Suppressor macrophage (primary cell): ENCODE measurements around the gene C1QTNF6.
A peak's percentile ranks its signal among the peaks of the same experiment; 100 is the strongest.

Source experiments
- DNase-seq, 4 experiments: peaks; one replicate each; pipeline ENCODE4 v3.0.0-alpha.2; 2020 to 2022

The C1QTNF6 gene

DNA sequence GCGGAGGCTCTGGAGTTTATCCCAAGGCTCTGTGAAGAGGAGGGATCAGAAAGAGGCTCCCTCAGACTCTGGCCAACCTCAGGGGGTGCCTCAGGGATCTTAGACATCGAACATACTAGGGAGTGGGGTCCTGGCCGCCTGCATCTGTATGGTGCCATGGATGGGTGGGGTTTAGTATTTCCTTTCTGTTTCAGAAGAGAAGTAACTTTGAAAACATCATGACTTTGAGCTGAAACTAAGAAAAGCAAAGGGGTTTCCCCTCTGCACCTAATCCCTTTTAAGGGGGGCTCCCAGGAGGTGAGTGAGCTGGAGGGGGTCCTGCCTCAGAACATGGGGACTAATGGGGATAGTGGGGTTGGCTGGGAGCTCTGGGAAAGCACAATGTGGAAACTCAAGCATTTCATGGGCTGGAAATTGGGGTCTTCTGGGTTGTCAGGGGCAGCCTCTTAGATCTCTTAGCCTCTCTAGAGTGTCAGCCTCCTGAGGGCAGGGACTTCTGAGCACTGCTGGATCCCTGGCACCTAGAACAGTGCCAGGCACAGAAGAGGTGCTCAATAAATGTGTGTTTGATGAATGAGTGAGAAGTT, 36.0 kb upstream of the C1QTNF6 start:
- no peak for DNase-seq

GRCh38 chr22:37222440-37222971, 34.5 kb upstream of the C1QTNF6 start:
- DNase-seq = peak in 2 of 4 experiments; percentile 24 to 29

- DNase-seq = no peak
These were observed 33.6 kb upstream of the C1QTNF6 start for GRCh38 chr22:37221424-37222333.

DNA sequence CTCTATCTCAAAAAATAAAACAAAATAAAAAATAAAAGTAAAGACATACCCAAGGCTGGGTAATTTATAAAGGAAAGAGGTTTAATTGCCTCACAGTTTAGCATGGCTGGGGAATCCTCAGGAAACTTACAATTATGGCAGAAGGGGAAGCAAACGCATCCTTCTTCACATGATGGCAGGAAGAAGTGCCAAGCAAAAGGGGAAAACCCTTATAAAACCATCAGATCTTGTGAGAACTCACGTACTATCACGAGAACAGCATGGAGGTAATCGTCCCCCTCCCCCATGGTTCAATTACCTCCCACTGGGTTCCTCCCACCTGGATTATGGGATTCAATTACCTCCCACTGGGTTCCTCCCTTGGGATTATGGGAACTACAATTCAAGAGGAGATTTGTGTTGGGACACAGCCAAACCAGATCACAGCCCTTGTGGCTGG, 32.5 kb upstream of the C1QTNF6 start:
- DNase-seq = peak; percentile 39 to 73 (median 66)

DNA sequence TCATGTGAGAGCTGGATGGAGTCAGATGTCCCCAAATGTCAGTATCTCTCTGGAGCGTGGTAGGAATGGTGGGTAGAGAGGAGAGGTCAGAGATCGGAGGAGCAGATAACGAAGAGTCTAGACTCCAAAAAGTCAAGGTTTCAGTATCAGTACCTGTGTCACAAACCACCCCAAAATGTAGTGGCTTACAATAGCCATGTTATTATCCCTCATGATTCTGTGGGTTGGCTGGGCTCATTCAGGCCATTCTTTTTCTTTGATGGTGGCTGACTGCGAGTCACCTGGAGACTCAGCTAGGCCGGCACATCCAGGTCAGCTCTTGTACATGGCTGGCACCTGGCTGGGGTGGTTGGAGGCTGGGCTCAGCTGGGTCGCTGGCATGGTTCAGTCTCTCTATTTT, 31.5 kb upstream of the C1QTNF6 start:
- no peak for DNase-seq

GRCh38 chr22:37218771-37219411, 30.8 kb upstream of the C1QTNF6 start:
- no peak for DNase-seq

- no peak for DNase-seq
These were observed 30.3 kb upstream of the C1QTNF6 start for GRCh38 chr22:37218399-37218770.

DNA sequence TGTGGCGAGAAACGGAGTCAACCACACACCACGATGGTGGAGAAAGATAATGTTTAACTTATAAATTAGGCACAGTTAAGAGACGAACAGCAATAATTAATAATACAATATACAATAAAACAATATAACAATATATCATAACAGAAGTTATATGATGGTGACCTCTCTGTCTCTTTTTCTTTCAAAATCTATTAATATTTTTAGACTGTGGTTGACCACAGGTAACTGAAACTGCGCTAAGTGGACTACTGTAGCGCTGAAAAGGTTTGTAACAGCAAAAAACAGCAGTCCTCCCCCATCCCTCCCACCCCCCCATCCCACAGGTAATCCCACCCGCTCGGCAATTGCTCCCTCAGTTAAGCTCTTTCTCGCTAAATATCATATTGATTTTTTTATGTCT, 27.8 kb upstream of the C1QTNF6 start:
- no peak for DNase-seq

DNA sequence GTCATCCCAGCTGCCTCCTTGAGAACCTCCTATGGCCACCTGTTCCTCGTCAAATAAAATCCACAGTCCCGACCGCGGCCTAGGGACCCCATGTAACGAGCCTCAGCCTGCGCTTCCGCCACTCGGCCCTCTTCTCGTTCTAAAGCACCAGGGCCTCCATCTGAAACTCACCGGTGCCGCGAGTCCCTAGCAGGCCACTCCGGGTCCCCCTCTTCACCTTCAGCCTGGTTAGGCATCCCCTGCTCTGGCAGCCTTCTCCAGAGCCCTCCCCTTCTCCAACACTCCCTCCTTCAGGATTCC, 26.6 kb upstream of the C1QTNF6 start:
- no peak for DNase-seq

- DNase-seq = no peak
These were observed 26.1 kb upstream of the C1QTNF6 start for GRCh38 chr22:37213941-37214730.

DNA sequence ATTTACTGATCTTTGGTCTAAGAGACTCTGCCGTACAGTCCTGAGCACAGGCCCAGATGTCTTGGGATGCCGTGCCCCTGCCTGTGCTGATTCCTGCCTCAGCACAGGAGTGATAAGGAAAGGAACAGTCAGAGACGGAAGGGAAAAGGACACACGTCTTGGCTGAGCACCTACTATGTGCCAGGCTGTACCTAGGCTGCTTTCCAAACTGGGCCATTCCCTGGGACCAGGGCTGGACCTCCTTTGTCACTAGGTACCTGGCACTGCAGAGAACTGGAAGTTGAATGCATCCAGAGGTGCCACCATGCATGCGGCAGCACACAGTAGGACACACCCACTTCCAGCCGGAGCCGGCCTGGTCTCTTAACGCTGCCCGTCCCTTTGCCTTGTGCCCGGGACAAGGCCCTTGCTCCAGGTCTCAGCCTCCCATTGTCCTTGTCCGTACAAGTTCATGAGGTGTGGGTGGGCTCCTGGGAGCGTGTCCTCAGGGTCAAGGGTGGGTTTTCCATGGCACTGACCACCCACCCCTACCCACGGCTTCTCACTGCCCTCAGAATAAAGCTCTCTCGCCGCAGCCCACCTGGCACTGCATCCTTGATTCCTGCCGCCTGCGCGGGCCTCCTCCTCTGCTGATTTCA, 25.3 kb upstream of the C1QTNF6 start:
- DNase-seq = no peak

- DNase-seq = no peak
These were observed 24.3 kb upstream of the C1QTNF6 start, which contains the start of gene SSTR3 for GRCh38 chr22:37212174-37212906. TSS of gene SSTR3 (minus strand) at chr22:37212477. CDS start at chr22:37207803, 4,674 bp downstream.

GRCh38 chr22:37211866-37212173, 23.8 kb upstream of the C1QTNF6 start:
- no peak for DNase-seq

DNA sequence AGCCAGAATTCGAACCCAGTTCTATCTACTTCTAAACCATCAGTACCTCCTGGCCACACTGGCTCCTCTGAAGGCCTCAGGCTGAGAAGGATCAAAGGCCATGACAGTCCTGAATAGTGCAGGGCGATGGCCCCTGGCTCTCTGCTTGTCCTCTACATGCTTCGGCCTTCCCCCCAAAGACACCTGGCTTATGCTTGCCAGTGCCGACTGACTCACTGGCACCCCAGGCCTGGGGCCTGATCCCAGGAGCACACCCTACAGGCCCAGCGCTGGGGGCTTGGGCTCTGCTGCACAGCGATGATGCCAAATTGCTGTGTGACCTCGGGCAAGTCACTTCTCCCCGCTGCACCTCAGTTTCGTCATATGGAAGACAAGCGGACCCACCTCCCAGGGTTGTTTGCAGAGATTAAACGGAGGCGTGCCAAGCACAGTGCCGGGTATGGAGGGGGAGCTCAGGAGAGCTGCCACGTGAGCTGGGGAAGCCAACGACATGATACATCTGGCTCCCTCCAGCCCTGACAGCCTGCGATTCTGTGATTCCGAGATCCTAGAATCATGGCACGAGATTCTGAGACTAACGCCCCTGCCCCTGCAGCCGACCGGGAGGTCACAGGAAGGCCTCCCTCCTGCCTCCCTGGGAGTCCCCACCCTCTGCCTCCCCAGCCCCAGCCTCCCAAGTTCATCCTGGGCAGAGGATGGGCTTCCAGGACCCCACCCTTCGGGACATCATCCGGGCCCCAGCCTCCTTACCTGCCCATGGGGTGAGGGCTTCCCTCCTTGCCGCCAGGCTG, 23.2 kb upstream of the C1QTNF6 start:
- DNase-seq = no peak

- no peak for DNase-seq
These were observed 22.2 kb upstream of the C1QTNF6 start for GRCh38 chr22:37210041-37210803.

DNA sequence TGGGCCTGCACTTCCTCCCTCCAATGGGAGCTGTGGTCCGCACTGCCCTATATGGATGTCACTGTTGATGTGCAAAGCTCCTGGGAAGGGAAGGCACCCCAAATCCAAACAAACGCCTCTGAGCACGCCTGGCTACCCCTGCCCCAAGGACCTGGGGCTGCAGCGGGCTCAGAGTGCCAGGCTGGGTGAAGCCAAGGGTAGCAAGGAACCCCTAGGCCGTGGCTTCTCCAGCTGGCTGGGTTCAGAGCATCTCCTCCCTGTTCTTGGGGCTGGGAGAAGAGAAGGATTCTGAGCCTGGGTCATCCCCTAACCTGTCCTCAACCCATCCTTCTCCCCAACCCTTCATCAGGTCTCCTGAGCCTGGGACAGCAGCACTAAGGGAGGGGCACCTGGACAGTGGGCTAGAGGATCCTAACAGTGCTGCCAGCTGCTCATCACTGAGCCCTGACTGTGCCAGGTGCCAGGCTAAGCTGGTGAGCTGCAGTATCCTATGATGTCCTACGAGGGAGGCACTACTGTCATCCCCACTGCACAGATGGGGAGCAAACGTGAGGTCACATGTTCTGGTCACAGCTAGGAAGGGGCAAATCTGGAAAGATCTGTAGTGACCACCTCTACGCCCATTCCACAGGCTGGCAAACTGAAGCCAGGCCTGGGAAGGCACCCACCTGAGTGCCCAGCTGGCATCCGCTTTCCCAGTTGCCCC, 21.2 kb upstream of the C1QTNF6 start:
- DNase-seq = no peak

GRCh38 chr22:37208401-37209139, 20.5 kb upstream of the C1QTNF6 start:
- DNase-seq = no peak

- no peak for DNase-seq
These were observed 19.9 kb upstream of the C1QTNF6 start for GRCh38 chr22:37207981-37208380.
